Stimulated activated CD4-positive, alpha-beta T cell treated with anti-CD3 and anti-CD28 coated beads, Interleukin-15, amount 100 ng/mL, for 1 hour (primary cell): ENCODE results near the gene RGS3.

Experiments used
- DNase-seq, 2 donors: peaks; one replicate each; pipeline ENCODE4 v3.0.0-alpha.2; 2020; ENCODE audit warnings: low read depth in 1 of 2, low spot score in 1 of 2

RGS3 gene

DNA sequence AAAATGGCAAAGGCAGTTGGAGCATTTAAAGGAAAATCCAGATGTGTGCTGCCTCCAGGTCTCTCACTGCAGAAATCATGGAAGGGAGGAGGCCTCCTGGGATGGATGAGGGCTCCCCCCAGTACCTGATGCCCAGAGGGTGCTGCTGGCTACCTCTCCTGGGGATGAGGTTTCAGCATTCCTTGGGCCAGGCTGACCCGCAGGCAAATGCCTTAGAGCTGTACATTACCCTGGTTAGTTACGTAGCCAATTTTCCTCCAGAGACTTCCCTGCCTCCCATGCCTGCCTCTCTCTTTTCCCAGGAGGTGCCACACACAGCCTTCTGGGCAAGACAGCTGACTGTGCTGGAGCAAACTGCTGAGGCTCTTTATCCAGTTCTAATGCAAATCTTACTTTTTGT lies 65.3 kb downstream of the RGS3 start:
- no peak for DNase-seq

DNA sequence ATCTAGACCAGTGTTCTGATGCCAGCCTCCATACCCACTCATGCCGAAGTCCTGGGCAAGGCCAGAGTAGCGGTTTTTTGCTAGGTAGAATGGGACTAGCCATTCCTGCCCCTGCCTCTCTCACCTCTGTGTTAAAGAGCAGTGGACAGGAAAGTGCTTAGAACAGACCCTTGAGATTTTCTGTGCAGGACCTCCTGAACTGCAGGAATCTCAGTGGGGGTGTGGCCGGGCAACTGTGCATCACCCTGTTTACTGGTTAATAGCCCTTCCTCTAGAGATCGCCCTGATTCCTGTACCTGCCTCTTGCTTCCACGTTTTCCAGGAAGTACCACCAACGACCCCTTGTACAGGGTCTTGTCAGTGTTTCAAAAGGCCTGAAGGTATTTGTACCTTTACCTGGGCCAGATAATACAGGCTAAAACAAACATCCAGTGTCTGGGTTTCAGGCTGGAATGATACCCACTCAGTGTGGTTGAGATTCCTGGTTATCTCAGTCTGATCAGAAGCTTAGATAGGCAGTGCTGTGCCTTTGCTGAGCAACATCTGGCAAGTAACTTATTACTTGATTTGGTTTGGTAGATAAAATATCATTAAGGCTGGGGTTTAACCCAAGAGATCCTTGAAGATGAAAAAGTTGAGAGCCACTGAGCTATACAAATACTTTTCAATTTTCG lies 65.9 kb downstream of the RGS3 start:
- DNase-seq: no peak

GRCh38 chr9:113530022-113530635 lies 66.6 kb downstream of the RGS3 start:
- DNase-seq: no peak

GRCh38 chr9:113530942-113531341 lies 67.4 kb downstream of the RGS3 start:
- no peak for DNase-seq

GRCh38 chr9:113531919-113532808 lies 68.6 kb downstream of the RGS3 start:
- DNase-seq: no peak

- DNase-seq: no peak
Measured at GRCh38 chr9:113532809-113533190, 69.3 kb downstream of the RGS3 start.

GRCh38 chr9:113533335-113534225 lies 70.1 kb downstream of the RGS3 start:
- no peak for DNase-seq

- no peak for DNase-seq
Measured at GRCh38 chr9:113535756-113536155, 72.2 kb downstream of the RGS3 start.

DNA sequence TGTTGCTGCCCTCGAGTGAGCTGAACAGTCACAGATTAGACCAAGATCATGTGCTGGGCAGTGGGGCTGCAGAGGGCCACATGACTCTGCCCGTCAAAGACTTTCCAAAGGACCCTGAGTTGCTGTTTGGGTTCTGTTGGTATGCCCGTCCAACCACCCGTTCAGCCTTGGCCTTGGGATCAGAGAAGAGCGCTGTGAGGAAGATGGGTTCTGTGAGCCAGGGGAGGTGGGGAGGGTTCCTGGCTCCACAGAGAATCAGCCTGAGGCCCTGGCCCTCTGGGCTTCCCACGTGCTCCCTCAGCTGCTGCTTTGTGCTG lies 72.6 kb downstream of the RGS3 start:
- no peak for DNase-seq

DNA sequence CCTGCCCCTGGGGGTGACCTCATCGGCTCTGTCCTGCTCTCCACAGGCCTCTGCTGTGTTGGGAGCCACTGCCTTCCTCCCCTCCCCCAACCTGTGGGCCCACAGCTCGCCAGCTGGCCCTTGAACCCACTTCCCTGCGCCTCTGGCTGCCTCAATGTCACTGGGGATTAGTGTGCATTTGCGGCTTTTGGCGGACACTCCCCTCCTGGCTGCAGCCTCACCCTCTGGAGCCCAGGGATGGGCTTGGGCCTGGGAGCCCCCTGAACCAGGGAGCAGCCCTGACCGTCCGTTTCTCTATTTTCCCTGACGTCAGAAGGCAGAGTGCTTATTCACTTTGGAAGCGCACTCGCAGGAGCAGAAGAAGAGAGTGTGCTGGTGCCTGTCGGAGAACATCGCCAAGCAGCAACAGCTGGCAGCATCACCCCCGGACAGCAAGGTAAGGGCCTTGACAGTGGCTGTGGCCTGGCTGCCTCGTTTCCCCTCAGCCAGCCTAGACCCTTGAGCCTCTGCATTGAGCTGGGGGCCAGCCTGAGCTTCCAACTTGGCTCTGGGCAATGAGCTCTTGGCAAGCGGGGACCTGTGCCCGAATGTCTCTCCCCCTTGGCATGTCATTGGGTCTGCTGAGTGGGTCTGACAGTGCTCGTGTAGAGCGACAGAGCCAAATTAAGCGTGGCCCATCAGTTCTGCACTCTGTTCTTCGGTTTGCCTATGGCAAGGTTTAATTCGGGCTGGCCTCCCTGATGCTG lies 73.1 kb downstream of the RGS3 start:
- DNase-seq: no peak

DNA sequence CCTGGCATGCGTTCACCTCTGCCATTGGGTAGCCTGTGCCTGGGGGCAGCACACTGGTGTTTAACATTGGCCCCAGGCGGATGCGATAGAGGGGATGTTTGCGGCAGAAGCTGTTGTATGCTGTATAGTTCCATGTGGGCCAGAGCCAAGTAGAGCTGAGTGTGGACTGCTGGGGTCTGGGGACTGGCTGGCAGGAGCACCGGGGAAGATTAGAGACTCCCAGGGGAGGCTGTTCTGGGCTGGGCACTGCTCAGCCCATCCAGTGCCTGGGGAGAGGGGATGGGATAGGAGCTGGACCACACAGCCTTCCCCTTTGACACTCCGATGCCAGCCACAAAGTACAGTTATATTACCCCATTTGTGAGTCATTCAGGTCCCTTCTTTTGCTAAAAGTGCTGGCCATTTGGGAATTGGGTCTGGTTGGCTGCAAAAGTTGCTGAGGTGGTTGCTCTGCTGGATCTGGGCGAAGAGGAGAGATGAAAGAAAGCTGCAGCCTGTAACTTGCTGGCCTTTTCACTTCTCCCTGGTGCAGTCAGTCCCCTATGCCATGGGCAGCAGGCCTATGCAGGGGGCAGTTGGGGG lies 73.8 kb downstream of the RGS3 start:
- DNase-seq: no peak

DNA sequence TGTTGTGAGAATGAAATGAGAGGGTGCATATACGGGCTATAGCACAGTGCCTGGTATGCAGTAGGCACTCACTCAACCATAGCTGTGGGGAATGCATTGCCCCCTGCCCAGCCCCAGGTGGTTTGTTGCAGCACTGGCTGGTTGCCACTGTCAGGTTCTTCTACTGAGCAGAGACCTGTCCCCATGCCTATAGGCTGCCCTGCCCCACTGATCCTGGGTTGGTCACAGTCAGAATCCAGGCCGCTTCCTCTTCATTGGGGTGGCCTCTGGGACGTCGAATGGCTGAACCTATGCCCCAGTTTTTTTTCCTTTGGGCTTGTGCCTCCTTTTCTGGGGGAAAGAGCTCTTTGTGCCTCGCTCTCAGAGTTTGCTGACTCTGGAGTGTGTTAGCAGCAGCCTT lies 74.6 kb downstream of the RGS3 start:
- no peak for DNase-seq

DNA sequence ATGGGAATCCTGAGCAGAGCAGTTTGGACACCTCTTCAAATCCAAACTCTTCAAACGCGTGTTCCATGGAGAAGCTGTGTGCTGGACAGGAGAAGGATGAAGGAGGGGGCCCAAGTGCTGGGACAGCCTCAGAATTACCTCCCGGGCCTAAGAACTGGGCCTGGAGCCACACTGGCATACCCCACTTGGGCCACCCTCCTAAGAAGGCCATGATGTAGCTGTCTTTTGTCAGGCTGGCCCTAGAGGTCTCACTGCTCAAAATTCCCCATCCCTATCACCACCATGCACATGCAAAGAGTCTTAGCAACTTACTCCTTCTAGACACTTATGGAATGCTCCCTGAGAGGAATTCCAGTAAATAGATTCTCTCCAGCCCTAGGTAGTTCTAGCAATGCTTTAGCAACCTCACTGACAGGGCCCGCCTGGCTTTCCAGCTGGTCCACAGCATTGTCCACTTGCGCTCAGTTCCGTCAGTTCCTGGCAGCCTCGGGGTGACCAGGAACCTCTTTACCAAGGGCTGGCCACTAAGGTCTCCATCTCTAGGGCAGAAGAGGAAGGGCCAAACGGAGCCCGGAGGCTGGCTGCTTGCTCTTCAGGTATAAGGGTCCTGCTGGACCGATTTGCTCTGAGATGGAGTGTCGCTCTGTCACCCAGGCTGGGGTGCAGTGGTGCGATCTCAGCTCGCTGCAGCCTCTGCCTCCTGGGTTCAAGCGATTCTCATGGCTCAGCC lies 75.3 kb downstream of the RGS3 start:
- DNase-seq: no peak

GRCh38 chr9:113540466-113540865 lies 76.9 kb downstream of the RGS3 start:
- no peak for DNase-seq

DNA sequence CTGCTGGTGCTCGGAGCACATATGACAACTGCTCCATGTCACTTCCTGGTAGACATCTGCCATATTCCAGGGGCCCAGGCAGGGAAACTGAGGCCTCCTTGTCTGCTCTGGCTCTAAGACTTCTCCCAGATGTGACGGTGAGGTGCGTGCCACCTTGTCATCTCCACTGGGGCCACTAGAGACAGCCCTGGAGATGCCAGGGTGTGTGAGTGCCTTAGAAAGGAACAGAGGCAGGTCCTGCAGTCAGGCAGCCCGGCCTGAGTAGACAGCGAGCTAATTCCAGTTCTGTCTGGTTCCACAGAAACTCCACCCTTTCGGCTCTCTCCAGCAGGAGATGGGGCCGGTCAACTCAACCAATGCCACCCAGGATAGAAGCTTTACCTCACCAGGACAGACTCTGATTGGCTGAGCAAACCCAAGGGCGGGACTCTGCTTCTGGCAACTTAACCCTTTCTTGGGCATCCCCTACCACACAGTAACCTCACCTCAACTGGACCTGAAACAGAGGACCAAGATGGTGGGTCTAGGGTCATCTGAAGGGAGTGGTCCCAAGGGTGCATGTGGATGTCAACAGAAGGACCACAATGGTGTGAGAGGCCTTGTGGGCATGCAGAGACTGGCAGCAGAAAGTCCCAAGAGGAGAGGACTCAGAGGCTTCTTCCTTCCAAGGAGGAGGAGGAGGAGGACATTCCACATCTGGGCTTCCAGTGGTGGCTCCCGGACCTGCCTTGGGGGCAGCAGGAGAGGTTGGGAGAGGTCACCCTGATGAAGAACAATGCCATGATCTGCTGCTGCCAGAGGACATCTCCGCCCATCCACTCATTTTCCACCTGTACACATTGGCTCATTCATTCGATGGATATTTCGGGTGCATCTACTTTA lies 77.7 kb downstream of the RGS3 start:
- no peak for DNase-seq

GRCh38 chr9:113542006-113542405 lies 78.5 kb downstream of the RGS3 start:
- DNase-seq: no peak

DNA sequence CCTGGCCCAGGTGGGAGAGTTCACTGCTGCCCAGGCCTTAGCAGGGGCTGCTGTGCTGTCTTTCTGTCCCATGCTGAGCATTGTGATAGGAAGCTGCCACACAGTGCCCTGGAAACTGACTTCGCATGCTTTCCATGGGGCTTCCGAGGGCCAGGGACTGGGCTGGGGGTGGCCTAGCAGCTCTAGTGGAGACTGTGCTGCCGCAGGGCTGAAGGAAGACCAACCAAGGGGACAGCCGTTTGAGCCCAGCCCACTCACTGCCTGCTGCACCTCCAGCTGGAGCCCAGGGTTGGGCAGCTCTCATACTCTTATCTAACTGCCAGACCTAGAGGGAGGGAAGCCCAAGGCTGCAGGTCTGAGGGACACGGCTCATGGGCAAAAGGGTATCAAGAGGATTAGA lies 79.2 kb downstream of the RGS3 start:
- no peak for DNase-seq

- DNase-seq: no peak
Measured at GRCh38 chr9:113543296-113543981, 79.9 kb downstream of the RGS3 start.
